ENCODE results near the gene RGSL1. TPM values are rescaled to one million over a fixed set of nuclear protein-coding genes. Genes with fewer than 3 reads are reported as not detected.

The RGSL1 gene
- total and polyA plus RNA-seq, 2 of the 8 experiments (the other 6 are each of a cell fraction or from before 2014, with no cell fraction given), result not detected

DNA sequence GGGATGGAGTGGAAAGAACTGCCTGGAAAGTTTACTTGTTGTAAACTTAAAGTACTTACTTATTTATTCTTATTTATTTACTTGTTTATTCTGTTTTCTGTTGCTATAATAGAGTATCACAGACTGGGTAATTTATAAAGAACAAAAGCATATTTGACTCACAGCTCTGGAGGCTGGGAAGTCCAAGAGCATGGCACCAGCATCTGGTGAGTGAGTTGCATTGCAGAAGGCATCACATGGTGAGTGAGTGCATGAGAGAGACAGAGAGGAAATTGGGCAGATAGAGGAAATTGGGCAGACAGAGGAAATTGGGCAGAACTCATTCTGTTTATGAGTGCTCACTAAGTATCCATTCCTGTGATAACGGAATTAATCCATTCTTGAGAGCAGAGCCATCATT lies 11.6 kb upstream of the RGSL1 start:
- H3K23ac ChIP-seq (ENCODE audit: insufficient read length), result no peak overlapping the region
- FAIRE-seq, result no peak
- no peak overlapping the region for H4K8ac ChIP-seq (ENCODE audit: extremely low read depth, insufficient read depth, low read length)
- no peak overlapping the region for H3K27ac ChIP-seq (ENCODE audit: low read depth, low read length)
- H4K91ac ChIP-seq (replicated peaks; ENCODE audit: insufficient read length, low read length), result no peak overlapping the region
- H3K9ac ChIP-seq (replicated peaks in 1 of 4; ENCODE audit: extremely low read depth in 1 of 4, low read depth in 3 of 4, low read length in 3 of 4), result no peak overlapping the region
- no peak overlapping the region for H2BK120ac ChIP-seq (replicated peaks; ENCODE audit: low read depth, low read length)
- H3K4me1 ChIP-seq (replicated peaks in 1 of 4; ENCODE audit: control insufficient read depth in 3 of 4, insufficient read depth in 4 of 4, low read length in 3 of 4), result no peaks in the 10 kb centered on the region
- peaks cover 7 to 16% of the 10 kb centered on the region in 2 experiments; a peak in 3 of 4 replicates for H3K9me3 ChIP-seq (ENCODE audit: insufficient read depth in 2 of 2, low read depth in 1 of 2, low read length in 1 of 2)
- TF ChIP-seq POLR2A (IDR thresholded peaks at IDR 0.05; ENCODE audit: control extremely low read depth in 1 of 2, low read depth in 2 of 2, low read length in 2 of 2) (no peak), CBX8 (IDR thresholded peaks at IDR 0.05; ENCODE audit: borderline replicate concordance, low read depth, low read length) (no peak)
- H3K27me3 ChIP-seq (replicated peaks in 1 of 4; ENCODE audit: control insufficient read depth in 3 of 4, extremely low read depth in 1 of 4, insufficient read depth in 3 of 4, low read length in 3 of 4), result no peaks in the 10 kb centered on the region
- H3K4me3 ChIP-seq (ENCODE audit: extremely low read depth in 1 of 4, insufficient read depth in 2 of 4, low read depth in 3 of 4, low read length in 4 of 4), result no peak overlapping the region
- 94% methylated on average over 1 of the region's 1 CpG; no CpG with 5 or more reads in 1 of the 2 experiments for WGBS, 2 experiments (ENCODE audit: extremely low coverage in 1 of 2, insufficient coverage in 1 of 2, insufficient read length in 1 of 2, insufficient replicate concordance in 2 of 2, low coverage in 1 of 2, low lambda C conversion rate in 2 of 2, missing lambda C conversion rate in 1 of 2)
- no peak overlapping the region for H3K4me2 ChIP-seq (ENCODE audit: insufficient read depth in 1 of 2, low read depth in 2 of 2, low read length in 2 of 2)
- H2BK5ac ChIP-seq (ENCODE audit: low read depth, low read length), result no peak overlapping the region
- DNase-seq (ENCODE audit: low read depth in 1 of 2, low spot score in 2 of 2), result no peak
- no peaks in the 10 kb centered on the region for H3K23me2 ChIP-seq (ENCODE audit: low read depth, low read length)
- H3K79me1 ChIP-seq (ENCODE audit: low read depth, low read length), result no peaks in the 10 kb centered on the region
- no peak overlapping the region for H3K56ac ChIP-seq (replicated peaks; ENCODE audit: insufficient read length, low read depth, low read length)
- no peaks in the 10 kb centered on the region for H3K79me2 ChIP-seq (ENCODE audit: control insufficient read depth in 1 of 2, insufficient read depth in 2 of 2, low read length in 2 of 2)
- ChIA-PET CTCF (ENCODE audit: partially characterized antibody) (no interaction called here), POLR2A (ENCODE audit: partially characterized antibody) (no interaction called here)
- no peak overlapping the region for H2AK5ac ChIP-seq (ENCODE audit: low read depth, low read length)
- H2AFZ ChIP-seq (ENCODE audit: low read length), result no peak overlapping the region
- no peak overlapping the region for H4K5ac ChIP-seq (ENCODE audit: insufficient read length, low read depth, low read length)
- no peak overlapping the region for H2BK12ac ChIP-seq (ENCODE audit: low read depth, low read length)
- H4K20me1 ChIP-seq (replicated peaks in 1 of 2; ENCODE audit: control insufficient read depth in 1 of 2, insufficient read depth in 2 of 2, low read length in 2 of 2), result no peaks in the 10 kb centered on the region
- no peak overlapping the region for H3K14ac ChIP-seq (ENCODE audit: insufficient read length)
- H3K4ac ChIP-seq (replicated peaks; ENCODE audit: insufficient read length, low read depth, low read length), result no peak overlapping the region
- H2BK20ac ChIP-seq (ENCODE audit: low read length), result no peak overlapping the region
- H3K36me3 ChIP-seq (ENCODE audit: control insufficient read depth in 2 of 4, insufficient read depth in 4 of 4, low read length in 3 of 4), result no peaks in the 10 kb centered on the region
- no peak overlapping the region for H3K18ac ChIP-seq (ENCODE audit: extremely low read depth, low read length)
- no peak overlapping the region for H2BK15ac ChIP-seq (ENCODE audit: low read length)

Measured in H1 (cell line).